Thyroid gland (tissue), 4 donors: Measurements from ENCODE around the gene SNX9. TPM values are rescaled to one million over a fixed set of nuclear protein-coding genes. Genes with fewer than 3 reads are reported as not detected.
"Not testable (repeated sequence)": the region's sequence is repeated elsewhere in the genome, so short reads cannot be mapped to it uniquely, and the experiment has no call there.

ENCODE experiments used
- DNase-seq, 2 donors: peaks; one replicate each; pipeline ENCODE4 v3.0.0-alpha.2; 2019
- H3K27ac ChIP-seq, 3 donors: fragments of 200-600 bp; sonication (generic); 1 replicate in 2 of 3; 2 replicates in 1 of 3; pipeline ENCODE4 v1.5.1; 2016 to 2019; ENCODE audit warnings: mild to moderate bottlenecking in 1 of 3, moderate library complexity in 1 of 3
- H3K27me3 ChIP-seq: fragments of 200-600 bp; sonication (generic); one replicate; pipeline ENCODE4 v1.5.1; 2019
- H3K36me3 ChIP-seq, 2 donors: fragments of 200-600 bp; sonication (generic); one replicate each; pipeline ENCODE4 v1.5.1; 2016 to 2019
- H3K4me1 ChIP-seq, 2 donors: fragments of 200-600 bp; sonication (generic); one replicate each; pipeline ENCODE4 v1.5.1; 2017 to 2019
- H3K4me3 ChIP-seq, 3 donors: fragments of 200-600 bp; sonication (generic); replicated peaks in 1 of 3; 1 replicate in 2 of 3; 2 replicates in 1 of 3; pipeline ENCODE4 v1.5.1; 2016; ENCODE audit warnings: mild to moderate bottlenecking in 1 of 3
- H3K9me3 ChIP-seq: fragments of 200-600 bp; sonication (generic); one replicate; pipeline ENCODE4 v1.5.1; 2017
- CTCF ChIP-seq, 6 experiments: fragments of 200-600 bp in 3 of 6; fragments of 450-650 bp in 3 of 6; sonication (generic) in 3 of 6; IDR thresholded peaks; one replicate each; pipeline ENCODE4 v1.5.1; 2016 to 2019; ENCODE audit warnings: antibody characterized with exemption in 6 of 6, mild to moderate bottlenecking in 2 of 6, inconsistent platforms in 1 of 6, moderate library complexity in 1 of 6
- POLR2A ChIP-seq, 2 donors: fragments of 450-650 bp; IDR thresholded peaks; one replicate each; pipeline ENCODE4 v1.6.1; 2017; ENCODE audit warnings: antibody characterized with exemption in 2 of 2, mild to moderate bottlenecking in 2 of 2, moderate library complexity in 1 of 2
- WGBS, 2 donors: methylation state at CpG; one replicate each; pipeline ENCODE4 v1.1.5; 2017; 5-methylcytosine and 5-hydroxymethylcytosine counted together
- intact Hi-C: fragments of 100-400 bp; cut with DNase I; formaldehyde crosslinking; loops from one replicate; pipeline ENCODE4 v1.15.1; 2023
- total RNA-seq, 4 donors: library from RNA; depleted of rRNA; stranded (reverse); fragments of >200 nt; gene quantifications; one replicate each; pipeline ENCODE4 v1.2.3, GENCODE V29; 2016

Gene SNX9
- total RNA-seq, 4 donors from 2014 or later, result 44.6 to 73.1 (median 47.2) TPM

- TF ChIP-seq CTCF (IDR thresholded peaks at IDR 0.05) (no peak), POLR2A (IDR thresholded peaks at IDR 0.05) (no peak)
- WGBS, 2 donors, result 64 to 77% methylated on average over 2 of the region's 2 CpGs
- DNase-seq, result no peak
- no peak overlapping the region for H3K4me3 ChIP-seq
- no peak overlapping the region for H3K27ac ChIP-seq
- intact Hi-C loops, result no loop called here
- H3K36me3 ChIP-seq, result no peaks in the 10 kb centered on the region
- H3K27me3 ChIP-seq, result no peaks in the 10 kb centered on the region
- H3K4me1 ChIP-seq, result peaks cover 24 to 26% of the 10 kb centered on the region in 2 donors
- H3K9me3 ChIP-seq, result no peaks in the 10 kb centered on the region
Observed at GRCh38 chr6:157791450-157791849, 31.6 kb upstream of the SNX9 start.

GRCh38 chr6:157792671-157793070 is 30.4 kb upstream of the SNX9 start:
- TF ChIP-seq CTCF (IDR thresholded peaks at IDR 0.05), result no peak
- no peak for TF ChIP-seq POLR2A (IDR thresholded peaks at IDR 0.05)

GRCh38 chr6:157794012-157794411 is 29.0 kb upstream of the SNX9 start:
- H3K36me3 ChIP-seq, DNase-seq, H3K4me3 ChIP-seq, H3K27me3 ChIP-seq, H3K9me3 ChIP-seq, intact Hi-C loops, H3K27ac ChIP-seq: not testable (repeated sequence)
- WGBS, 2 donors, result 92 to 96% methylated on average over 5 of the region's 5 CpGs
- peaks cover 24 to 26% of the 10 kb centered on the region in 2 donors for H3K4me1 ChIP-seq

More at GRCh38 chr6:157792671-157793070, 30.4 kb upstream of the SNX9 start:
- intact Hi-C loops, result no loop called here
- Histone ChIP-seq H3K27me3 (no peaks in the 10 kb centered on the region), H3K9me3 (no peaks in the 10 kb centered on the region), H3K4me1 (peaks cover 24 to 26% of the 10 kb centered on the region in 2 donors), H3K36me3 (no peaks in the 10 kb centered on the region), H3K27ac (no peak overlapping the region), H3K4me3 (no peak overlapping the region)
- no peak for DNase-seq
- 31 to 38% methylated on average over 2 of the region's 2 CpGs for WGBS, 2 donors

- H3K4me3 ChIP-seq, result no peak overlapping the region
- TF ChIP-seq POLR2A (IDR thresholded peaks at IDR 0.05) (no peak), CTCF (IDR thresholded peaks at IDR 0.05) (no peak)
- no peaks in the 10 kb centered on the region for H3K27me3 ChIP-seq
- intact Hi-C loops, result no loop called here
- peaks cover 23 to 26% of the 10 kb centered on the region in 2 donors for H3K4me1 ChIP-seq
- H3K27ac ChIP-seq, result no peak overlapping the region
- no peaks in the 10 kb centered on the region for H3K9me3 ChIP-seq
- WGBS, 2 donors, result 80 to 84% methylated on average over 6 of the region's 6 CpGs
- DNase-seq, result no peak
- H3K36me3 ChIP-seq, result no peaks in the 10 kb centered on the region
Observed at GRCh38 chr6:157795841-157796240, 27.2 kb upstream of the SNX9 start.

- no peaks in the 10 kb centered on the region for H3K36me3 ChIP-seq
- TF ChIP-seq CTCF (IDR thresholded peaks at IDR 0.05), result no peak
- no peak for TF ChIP-seq POLR2A (IDR thresholded peaks at IDR 0.05)
- no peaks in the 10 kb centered on the region for H3K9me3 ChIP-seq
- H3K4me3 ChIP-seq, result no peak overlapping the region
- 68 to 79% methylated on average over 6 of the region's 6 CpGs for WGBS, 2 donors
- no peak overlapping the region for H3K27ac ChIP-seq
- intact Hi-C loops, result no loop called here
- no peaks in the 10 kb centered on the region for H3K27me3 ChIP-seq
- DNase-seq, result no peak
- H3K4me1 ChIP-seq, result no peaks in the 10 kb centered on the region
Observed at GRCh38 chr6:157798851-157799250, 24.2 kb upstream of the SNX9 start.

- H3K9me3 ChIP-seq, H3K27ac ChIP-seq, H3K27me3 ChIP-seq, intact Hi-C loops, DNase-seq, H3K4me1 ChIP-seq, H3K36me3 ChIP-seq, H3K4me3 ChIP-seq: not testable (repeated sequence)
- 90 to 93% methylated on average over 3 of the region's 3 CpGs for WGBS, 2 donors
Observed at GRCh38 chr6:157799561-157799960, 23.5 kb upstream of the SNX9 start.
